ENCODE measurements around the gene FTSJ3.
A peak's percentile ranks its signal among the peaks of the same experiment; 100 is the strongest.
"Not testable (repeated sequence)": the region's sequence is repeated elsewhere in the genome, so short reads cannot be mapped to it uniquely, and the experiment has no call there.

The FTSJ3 gene

GRCh38 chr17:63826468-63827001, 928 bp downstream of the FTSJ3 start:
- no peak for DNase-seq (ENCODE audit: low spot score)

- no peak for DNase-seq (ENCODE audit: low spot score)
Measured at GRCh38 chr17:63824362-63824761, 3.1 kb downstream of the FTSJ3 start.

- DNase-seq (ENCODE audit: low spot score): no peak
Measured at GRCh38 chr17:63823659-63824331, 3.7 kb downstream of the FTSJ3 start.

- DNase-seq (ENCODE audit: low spot score): no peak
Measured at GRCh38 chr17:63822537-63822936, 4.9 kb downstream of the FTSJ3 start.

GRCh38 chr17:63821804-63822203, 5.7 kb downstream of the FTSJ3 start:
- no peak for DNase-seq (ENCODE audit: low spot score)

GRCh38 chr17:63820963-63821561, 6.4 kb downstream of the FTSJ3 start:
- DNase-seq (ENCODE audit: low spot score): no peak

GRCh38 chr17:63819585-63820537, 7.6 kb downstream of the FTSJ3 start:
- no peak for DNase-seq (ENCODE audit: low spot score)

- DNase-seq (ENCODE audit: low spot score): no peak
Measured at GRCh38 chr17:63819131-63819530, 8.3 kb downstream of the FTSJ3 start.

GRCh38 chr17:63817736-63818385, 9.6 kb downstream of the FTSJ3 start:
- no peak for DNase-seq (ENCODE audit: low spot score)

- no peak for DNase-seq (ENCODE audit: low spot score)
Measured at GRCh38 chr17:63816669-63817068, 10.8 kb downstream of the FTSJ3 start.

- DNase-seq (ENCODE audit: low spot score): no peak
Measured at GRCh38 chr17:63816123-63816522, 11.3 kb downstream of the FTSJ3 start.

GRCh38 chr17:63809970-63810369, 17.5 kb downstream of the FTSJ3 start:
- no peak for DNase-seq (ENCODE audit: low spot score)

GRCh38 chr17:63805591-63805990, 21.9 kb downstream of the FTSJ3 start:
- peak; percentile 43 for DNase-seq (ENCODE audit: low spot score)

GRCh38 chr17:63804328-63804727, 23.1 kb downstream of the FTSJ3 start:
- DNase-seq (ENCODE audit: low spot score): no peak

- DNase-seq (ENCODE audit: low spot score): no peak
Measured at GRCh38 chr17:63800783-63801182, 26.7 kb downstream of the FTSJ3 start.

- DNase-seq (ENCODE audit: low spot score): no peak
Measured at GRCh38 chr17:63798572-63799106, 28.8 kb downstream of the FTSJ3 start.

- DNase-seq (ENCODE audit: low spot score): not testable (repeated sequence)
Measured at GRCh38 chr17:63796375-63796774, 31.1 kb downstream of the FTSJ3 start.

- no peak for DNase-seq (ENCODE audit: low spot score)
Measured at GRCh38 chr17:63792055-63792729, 35.3 kb downstream of the FTSJ3 start.

- no peak for DNase-seq (ENCODE audit: low spot score)
Measured at GRCh38 chr17:63790057-63790456, 37.4 kb downstream of the FTSJ3 start.

GRCh38 chr17:63786971-63787711, 40.3 kb downstream of the FTSJ3 start:
- no peak for DNase-seq (ENCODE audit: low spot score)
